ENCODE data around the gene PGAM1. TPM values are rescaled to one million over a fixed set of nuclear protein-coding genes. Genes with fewer than 3 reads are reported as not detected.
"Not testable (repeated sequence)": the region's sequence is repeated elsewhere in the genome, so short reads cannot be mapped to it uniquely, and the experiment has no call there.

PGAM1 gene
- total and polyA plus RNA-seq, 2 of the 4 experiments (the other 2 are of a cell fraction): 686 to 841 TPM

DNA sequence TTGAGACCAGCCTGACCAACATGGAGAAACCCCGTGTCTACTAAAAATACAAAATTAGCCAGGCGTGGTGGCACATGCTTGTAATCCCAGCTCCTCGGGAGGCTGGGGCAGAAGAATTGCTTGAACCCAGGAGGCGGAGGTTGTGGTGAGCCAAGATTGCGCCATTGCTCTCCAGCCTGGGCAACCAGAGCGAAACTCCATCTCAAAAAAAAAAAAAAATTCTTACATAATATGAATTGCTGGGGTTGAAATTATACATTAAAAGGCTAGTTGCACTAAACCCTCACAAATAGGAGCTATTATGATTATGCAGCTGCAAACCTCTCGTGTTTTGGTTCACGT is 2.3 kb upstream of the PGAM1 start:
- H3K9me3 ChIP-seq (ENCODE audit: control insufficient read depth, insufficient read depth, low read length); CTCF ChIA-PET; H2AK9ac ChIP-seq (replicated peaks; ENCODE audit: low read depth, low read length, poor library complexity); dilution Hi-C loops (cut with HindIII; ENCODE audit: low sequenced_read_pairs, unreplicated experiment); H2AFZ ChIP-seq (replicated peaks; ENCODE audit: low read length, poor library complexity); H2BK15ac ChIP-seq (ENCODE audit: low read depth, low read length); H3K4ac ChIP-seq (ENCODE audit: low read depth, low read length); H3K4me3 ChIP-seq (ENCODE audit: insufficient read depth, low read depth, low read length); H3K27ac ChIP-seq (ENCODE audit: insufficient read depth, low read length); H2AK5ac ChIP-seq (ENCODE audit: low read depth, low read length); intact Hi-C loops (cut with micrococcal nuclease); H3K9ac ChIP-seq (ENCODE audit: low read depth, low read length); H3K18ac ChIP-seq (ENCODE audit: low read depth, low read length); DNase-seq; H4K8ac ChIP-seq (ENCODE audit: low read depth in 2 of 2, low read length in 2 of 2); in situ Hi-C loops (cut with MboI; ENCODE audit: low sequenced_read_pairs); H2BK120ac ChIP-seq (ENCODE audit: low read depth, low read length); BruUV-seq (replicated peaks); H3K23ac ChIP-seq (ENCODE audit: low read depth, low read length); H2BK5ac ChIP-seq (ENCODE audit: low read depth, low read length, poor library complexity, severe bottlenecking); H4K91ac ChIP-seq (ENCODE audit: insufficient read depth, low read depth, low read length); H3K27me3 ChIP-seq (ENCODE audit: control insufficient read depth, insufficient read depth, low read length); H4K5ac ChIP-seq (ENCODE audit: low read depth, low read length); ATAC-seq (ENCODE audit: low read depth); POLR2A ChIA-PET (ENCODE audit: unreplicated experiment); H2BK20ac ChIP-seq (ENCODE audit: low read depth, low read length); H3K4me2 ChIP-seq (ENCODE audit: low read depth, low read length); H3K14ac ChIP-seq (replicated peaks; ENCODE audit: low read depth, low read length); H3K56ac ChIP-seq (ENCODE audit: extremely low read depth, insufficient read depth, low read length); H3K9me1 ChIP-seq (ENCODE audit: insufficient read depth, low read length): not testable (repeated sequence)
- WGBS, 2 experiments (ENCODE audit: extremely low coverage in 2 of 2, insufficient read length in 1 of 2): no CpG with 5 or more reads among the region's 8 CpGs
- H3K4me1 ChIP-seq (ENCODE audit: control insufficient read depth, insufficient read depth, low read length): peaks cover 15% of the 10 kb centered on the region
- H3K79me1 ChIP-seq (ENCODE audit: low read depth in 1 of 2, low read length in 2 of 2): peaks cover 9 to 48% of the 10 kb centered on the region in 2 experiments; a peak in 3 of 4 replicates
- peaks cover 19% of the 10 kb centered on the region for H4K20me1 ChIP-seq (ENCODE audit: insufficient read depth, low read length)
- H3K36me3 ChIP-seq (ENCODE audit: control insufficient read depth, insufficient read depth, low read length): peaks cover 12% of the 10 kb centered on the region
